GM12801 (cell line): ENCODE measurements around the gene LMOD2.

ENCODE experiments used
- TF ChIP-seq, protein P1 (sequence below): IDR thresholded peaks from one replicate; pipeline ENCODE4 v1.5.1; 2011; ENCODE audit warnings: control low read depth; ENCODE audit not compliant: insufficient read length; ENCODE audit errors: extremely low read depth

Gene LMOD2, protein sequence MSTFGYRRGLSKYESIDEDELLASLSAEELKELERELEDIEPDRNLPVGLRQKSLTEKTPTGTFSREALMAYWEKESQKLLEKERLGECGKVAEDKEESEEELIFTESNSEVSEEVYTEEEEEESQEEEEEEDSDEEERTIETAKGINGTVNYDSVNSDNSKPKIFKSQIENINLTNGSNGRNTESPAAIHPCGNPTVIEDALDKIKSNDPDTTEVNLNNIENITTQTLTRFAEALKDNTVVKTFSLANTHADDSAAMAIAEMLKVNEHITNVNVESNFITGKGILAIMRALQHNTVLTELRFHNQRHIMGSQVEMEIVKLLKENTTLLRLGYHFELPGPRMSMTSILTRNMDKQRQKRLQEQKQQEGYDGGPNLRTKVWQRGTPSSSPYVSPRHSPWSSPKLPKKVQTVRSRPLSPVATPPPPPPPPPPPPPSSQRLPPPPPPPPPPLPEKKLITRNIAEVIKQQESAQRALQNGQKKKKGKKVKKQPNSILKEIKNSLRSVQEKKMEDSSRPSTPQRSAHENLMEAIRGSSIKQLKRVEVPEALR

DNA sequence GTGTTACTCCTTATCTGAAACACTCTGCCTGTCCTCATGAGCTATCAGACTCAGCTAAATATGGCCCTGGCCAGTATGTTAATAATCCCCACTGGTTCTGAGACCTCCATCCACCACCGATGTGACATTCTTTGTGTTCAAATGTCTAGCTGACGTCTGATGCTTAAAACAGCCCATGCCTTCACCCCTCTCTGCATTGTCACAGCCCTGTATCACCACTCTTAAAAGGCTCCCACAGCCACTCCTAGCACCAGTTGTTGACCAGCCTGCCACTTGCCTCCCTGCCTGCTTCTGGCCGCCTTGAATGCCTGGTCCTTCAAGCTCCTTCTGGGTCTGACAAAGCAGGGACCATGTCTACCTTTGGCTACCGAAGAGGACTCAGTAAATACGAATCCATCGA is at the start of gene LMOD2:
Gene LMOD2 (plus strand): TSS at position 253 of the 400 bp plus-strand sequence. CDS start 98 bp downstream, at position 351.
- TF ChIP-seq, protein P1, sequence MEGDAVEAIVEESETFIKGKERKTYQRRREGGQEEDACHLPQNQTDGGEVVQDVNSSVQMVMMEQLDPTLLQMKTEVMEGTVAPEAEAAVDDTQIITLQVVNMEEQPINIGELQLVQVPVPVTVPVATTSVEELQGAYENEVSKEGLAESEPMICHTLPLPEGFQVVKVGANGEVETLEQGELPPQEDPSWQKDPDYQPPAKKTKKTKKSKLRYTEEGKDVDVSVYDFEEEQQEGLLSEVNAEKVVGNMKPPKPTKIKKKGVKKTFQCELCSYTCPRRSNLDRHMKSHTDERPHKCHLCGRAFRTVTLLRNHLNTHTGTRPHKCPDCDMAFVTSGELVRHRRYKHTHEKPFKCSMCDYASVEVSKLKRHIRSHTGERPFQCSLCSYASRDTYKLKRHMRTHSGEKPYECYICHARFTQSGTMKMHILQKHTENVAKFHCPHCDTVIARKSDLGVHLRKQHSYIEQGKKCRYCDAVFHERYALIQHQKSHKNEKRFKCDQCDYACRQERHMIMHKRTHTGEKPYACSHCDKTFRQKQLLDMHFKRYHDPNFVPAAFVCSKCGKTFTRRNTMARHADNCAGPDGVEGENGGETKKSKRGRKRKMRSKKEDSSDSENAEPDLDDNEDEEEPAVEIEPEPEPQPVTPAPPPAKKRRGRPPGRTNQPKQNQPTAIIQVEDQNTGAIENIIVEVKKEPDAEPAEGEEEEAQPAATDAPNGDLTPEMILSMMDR: no peak

DNA sequence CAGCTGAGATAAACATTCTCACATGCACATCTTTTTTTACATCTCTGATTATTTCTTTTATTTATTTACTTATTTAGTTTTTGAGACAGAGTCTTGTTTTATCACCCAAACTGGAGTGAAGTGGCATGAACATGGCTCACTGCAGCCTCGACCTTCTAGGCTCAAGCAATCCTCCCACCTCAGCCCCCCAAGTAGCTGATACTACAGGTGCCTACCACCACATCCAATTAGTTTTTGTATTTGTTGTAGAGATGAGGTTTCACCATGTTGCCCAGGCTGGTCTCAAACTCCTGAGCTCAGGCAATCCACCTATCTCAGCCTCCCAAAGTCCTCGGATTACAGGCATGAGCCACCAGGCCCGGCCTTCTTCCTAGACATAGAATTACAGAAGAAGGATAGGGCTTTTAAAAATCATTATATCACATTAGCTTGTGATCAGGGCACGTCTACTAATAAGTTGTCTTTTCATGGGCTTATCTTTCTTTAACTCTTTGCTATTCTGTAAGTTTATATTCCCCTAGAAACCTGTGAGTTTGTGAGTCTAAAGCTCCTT is 48.2 kb upstream of the LMOD2 start:
- TF ChIP-seq, protein P1: no peak

DNA sequence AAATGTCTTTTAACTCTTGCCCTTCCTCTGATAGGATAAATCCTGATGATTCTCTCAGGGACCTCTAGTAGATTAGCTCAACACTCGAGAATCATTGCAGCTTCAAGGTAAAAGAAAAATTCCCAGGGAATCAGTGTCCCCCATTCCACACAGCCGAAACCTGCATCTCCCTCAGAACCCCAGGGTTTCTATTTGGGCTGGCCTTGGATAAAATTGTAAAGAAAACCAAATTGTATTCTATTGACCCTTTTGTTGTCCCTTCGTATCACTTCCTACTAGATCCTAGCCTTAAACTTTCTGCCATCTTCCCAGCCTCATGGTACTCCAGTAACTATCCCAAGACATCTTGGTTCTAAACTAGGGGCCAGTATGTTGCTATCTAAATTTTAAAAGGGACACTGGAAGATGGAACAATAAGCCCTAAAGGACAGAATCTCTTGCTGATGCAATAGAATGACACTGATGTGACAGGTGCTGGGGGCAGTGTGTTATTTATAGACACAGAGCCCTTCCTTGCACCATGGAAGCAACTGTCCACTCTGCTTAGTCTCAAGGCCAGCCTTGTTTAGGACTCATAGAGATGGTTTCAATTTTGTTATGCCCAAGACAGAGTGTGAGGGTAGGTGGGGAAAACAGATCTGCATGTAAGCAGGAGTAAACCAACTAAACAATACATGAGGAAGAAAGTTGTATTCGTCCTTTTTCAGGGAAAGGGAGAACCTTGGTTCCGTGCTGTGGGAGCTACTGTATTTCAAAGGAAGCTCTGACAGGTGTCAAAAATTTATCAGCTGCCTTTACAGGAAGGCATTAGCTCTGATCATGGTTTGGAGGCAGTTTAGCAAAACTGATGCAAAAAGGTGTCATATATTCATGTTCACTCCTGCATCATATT is 46.4 kb upstream of the LMOD2 start:
- TF ChIP-seq, protein P1: no peak

DNA sequence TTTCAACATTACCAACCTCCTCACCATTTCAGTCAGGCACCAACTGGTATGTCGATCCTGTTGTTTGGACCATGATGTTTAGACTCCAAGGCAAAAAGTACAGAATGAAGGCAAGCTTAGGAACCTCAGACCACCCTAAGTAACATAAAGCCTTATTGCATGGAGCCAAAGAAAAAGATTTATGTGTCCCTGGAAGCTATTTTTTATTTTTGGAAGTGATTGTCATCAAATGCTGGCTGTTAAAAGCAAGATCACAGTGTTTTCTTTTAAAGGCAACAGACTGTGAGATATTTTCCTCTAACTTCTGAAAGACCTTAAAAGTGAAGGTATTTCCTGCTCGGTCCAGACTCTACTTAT is 45.8 kb upstream of the LMOD2 start:
- TF ChIP-seq, protein P1: no peak

DNA sequence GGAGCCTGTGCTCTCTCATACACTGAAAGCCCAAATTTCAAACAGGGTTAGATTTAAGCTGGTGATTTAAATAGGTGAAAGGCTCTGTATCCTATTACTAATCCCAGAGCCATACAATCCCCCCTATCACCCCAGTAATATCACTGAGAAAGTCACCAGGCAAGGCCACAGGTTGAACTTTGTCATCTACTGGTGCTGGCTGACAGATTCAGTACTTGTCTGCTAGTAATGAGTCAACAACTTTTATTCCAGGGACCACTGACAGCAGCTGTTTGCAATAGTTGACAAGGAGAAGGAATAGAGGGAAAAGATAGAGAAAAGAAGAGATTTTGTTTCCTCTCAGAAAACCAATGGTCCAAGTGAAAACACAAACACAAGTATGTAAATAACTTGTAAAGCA is 43.6 kb upstream of the LMOD2 start:
- TF ChIP-seq, protein P1: no peak

DNA sequence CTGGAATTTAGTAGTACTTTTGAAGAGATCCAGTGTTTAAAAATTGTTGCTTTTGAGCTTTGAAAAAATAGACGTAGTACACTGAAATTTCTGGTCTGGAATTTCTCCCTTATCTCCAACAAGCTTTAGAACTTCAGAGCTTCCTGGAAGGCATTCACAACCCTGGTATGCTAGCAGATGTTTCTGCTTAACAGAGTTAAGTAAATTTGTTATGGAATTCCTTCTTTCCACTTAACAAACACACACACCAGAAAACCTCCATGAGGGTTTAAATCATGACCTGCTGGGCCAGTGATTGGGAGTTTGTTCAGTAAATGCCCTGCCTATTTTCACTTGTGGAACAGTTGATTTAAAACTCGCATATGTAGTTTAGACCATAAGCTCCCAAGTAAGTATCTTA is 40.3 kb upstream of the LMOD2 start:
- TF ChIP-seq, protein P1: no peak

DNA sequence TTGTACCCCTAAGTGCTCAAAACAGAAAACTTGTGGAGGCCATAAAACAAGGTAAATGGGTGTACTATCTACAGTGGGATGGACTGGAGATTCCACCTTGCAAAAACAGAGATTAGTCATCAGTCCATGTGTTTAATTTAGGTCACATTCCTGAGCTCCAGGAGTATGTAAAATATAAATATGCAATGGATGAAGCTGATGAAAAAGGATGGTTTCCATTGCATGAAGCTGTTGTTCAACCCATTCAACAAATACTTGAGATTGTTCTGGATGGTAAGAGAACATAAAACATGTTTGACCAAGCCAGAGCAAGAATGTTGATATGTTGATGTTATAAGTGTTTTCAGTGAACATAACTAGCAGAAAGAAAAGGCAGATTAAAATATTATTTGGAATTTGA is 39.4 kb upstream of the LMOD2 start:
- TF ChIP-seq, protein P1: no peak
